GM12873 (cell line): ENCODE measurements around the gene SYNM.

Source experiments
- TF ChIP-seq, protein P1 (sequence below): IDR thresholded peaks from 2 replicates; pipeline ENCODE4 v1.5.1; 2012; ENCODE audit warnings: low read depth, mild to moderate bottlenecking, moderate library complexity, low read length, control low read depth; ENCODE audit not compliant: insufficient read depth; ENCODE audit errors: missing control alignments

Gene SYNM

GRCh38 chr15:99168601-99169580, 64.0 kb downstream of the SYNM start:
- TF ChIP-seq, protein P1, sequence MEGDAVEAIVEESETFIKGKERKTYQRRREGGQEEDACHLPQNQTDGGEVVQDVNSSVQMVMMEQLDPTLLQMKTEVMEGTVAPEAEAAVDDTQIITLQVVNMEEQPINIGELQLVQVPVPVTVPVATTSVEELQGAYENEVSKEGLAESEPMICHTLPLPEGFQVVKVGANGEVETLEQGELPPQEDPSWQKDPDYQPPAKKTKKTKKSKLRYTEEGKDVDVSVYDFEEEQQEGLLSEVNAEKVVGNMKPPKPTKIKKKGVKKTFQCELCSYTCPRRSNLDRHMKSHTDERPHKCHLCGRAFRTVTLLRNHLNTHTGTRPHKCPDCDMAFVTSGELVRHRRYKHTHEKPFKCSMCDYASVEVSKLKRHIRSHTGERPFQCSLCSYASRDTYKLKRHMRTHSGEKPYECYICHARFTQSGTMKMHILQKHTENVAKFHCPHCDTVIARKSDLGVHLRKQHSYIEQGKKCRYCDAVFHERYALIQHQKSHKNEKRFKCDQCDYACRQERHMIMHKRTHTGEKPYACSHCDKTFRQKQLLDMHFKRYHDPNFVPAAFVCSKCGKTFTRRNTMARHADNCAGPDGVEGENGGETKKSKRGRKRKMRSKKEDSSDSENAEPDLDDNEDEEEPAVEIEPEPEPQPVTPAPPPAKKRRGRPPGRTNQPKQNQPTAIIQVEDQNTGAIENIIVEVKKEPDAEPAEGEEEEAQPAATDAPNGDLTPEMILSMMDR: no peak

DNA sequence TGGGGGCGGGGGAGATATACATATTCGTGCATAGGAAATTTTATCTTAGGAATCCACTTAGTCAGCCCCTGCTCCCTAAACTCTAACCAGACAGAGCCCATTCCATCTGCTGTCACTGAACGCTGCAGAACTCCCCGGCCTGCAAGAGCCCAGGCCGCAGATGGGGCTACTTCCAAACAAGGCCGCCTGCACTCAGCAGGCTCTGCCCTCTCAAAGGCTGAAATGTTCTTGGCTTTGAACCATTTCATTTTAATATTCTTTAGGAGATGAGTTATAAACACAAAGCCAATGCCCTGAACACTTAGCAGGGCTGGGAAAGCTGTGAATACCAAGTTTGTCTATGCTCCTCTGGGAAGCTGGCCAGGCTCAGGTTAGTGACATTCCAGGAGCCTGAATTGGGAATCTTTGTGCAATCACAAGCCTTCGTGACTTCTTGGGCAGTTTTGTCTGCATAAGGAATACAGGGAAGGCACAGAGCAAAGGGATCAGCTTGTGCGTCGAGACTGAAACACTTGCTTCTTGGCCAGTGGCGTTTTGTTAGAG, 65.0 kb downstream of the SYNM start:
- TF ChIP-seq, protein P1: no peak

DNA sequence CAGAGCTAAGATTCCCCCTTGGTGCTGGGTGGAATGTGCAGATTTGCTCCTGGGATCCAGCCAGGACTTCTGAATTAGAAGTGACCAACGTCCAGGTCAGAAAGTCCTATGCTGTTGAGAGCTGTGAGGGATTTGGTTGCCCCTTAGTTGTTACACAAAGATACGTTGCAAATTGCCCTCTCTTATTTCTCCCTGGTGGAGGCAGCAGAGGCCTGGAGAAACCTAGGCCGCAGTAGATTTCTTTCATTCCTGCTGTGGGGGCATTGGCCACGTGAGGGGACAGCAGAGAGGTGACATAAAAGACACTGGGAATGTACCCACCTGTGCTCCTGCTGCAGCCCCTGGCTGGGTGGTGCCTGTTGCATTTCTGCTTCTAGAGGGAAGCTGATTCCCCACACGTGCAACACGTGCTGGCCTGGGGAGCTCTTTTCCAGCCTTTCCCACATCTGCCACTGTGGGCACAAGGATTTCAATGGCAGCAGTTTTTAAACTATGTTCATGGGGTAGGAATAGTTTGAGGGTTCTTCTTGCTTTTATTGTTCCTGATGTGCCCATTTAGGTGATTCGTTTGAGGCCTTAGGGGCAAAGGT, 65.7 kb downstream of the SYNM start:
- TF ChIP-seq, protein P1: no peak

DNA sequence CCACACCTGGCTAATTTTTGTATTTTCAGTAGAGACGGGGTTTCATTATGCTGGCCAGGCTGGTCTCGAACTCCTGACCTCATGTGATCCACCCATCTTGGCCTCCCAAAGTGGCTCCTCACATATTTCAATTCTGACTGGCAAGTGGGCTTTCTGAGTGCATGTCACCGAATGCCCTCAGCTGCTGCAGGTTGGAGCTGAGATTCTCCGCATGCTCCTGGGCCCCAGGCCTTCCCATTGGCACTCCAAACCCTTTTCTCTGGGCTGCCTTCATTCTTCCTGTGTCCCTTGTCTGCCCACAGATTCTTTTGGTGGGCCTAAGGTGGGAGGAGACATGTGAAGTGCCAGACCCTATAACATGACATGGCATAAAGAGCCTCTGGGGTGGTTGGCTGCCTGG, 67.3 kb downstream of the SYNM start:
- TF ChIP-seq, protein P1: no peak

- TF ChIP-seq, protein P1: no peak
Observed at GRCh38 chr15:99172989-99173388, 68.1 kb downstream of the SYNM start.

GRCh38 chr15:99174567-99175395, 69.9 kb downstream of the SYNM start:
- TF ChIP-seq, protein P1: no peak
